ENCODE measurements around the gene TMEM223. TPM values are rescaled to one million over a fixed set of nuclear protein-coding genes. Genes with fewer than 3 reads are reported as not detected.

TMEM223 gene
- total and polyA plus RNA-seq, 9 of the 15 experiments (the other 6 are each of a cell fraction or from before 2014, with no cell fraction given), result 5.9 to 34.5 (median 19.6) TPM

DNA sequence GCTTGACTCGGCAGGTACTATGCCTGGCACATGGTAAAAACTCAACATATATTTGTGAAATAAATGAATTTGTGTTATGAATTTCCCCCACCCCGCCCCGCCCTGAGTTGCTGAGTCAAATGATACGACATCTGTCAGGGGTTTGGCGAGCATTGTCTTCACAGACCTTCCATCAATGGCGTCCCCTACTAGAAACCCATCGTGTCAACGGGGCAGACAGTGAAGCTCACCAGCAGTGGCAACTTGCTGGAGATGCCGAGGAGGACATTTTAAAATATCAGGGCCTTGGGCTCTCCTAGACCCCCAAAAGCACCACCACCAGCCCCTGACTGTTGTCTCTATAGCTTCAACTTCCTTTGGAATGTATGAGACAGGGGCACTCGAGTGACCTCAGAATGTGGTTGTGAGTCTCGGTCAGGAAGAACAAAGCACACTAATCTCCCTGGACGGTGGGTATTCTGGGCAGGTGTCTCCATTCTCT lies 14.2 kb upstream of the TMEM223 start (continued):
- TF ChIP-seq SOX6 (IDR thresholded peaks at IDR 0.05) (no peak), ATF1 (CRISPR knock-in tag; IDR thresholded peaks at IDR 0.05) (no peak), ATF1 (tag; IDR thresholded peaks at IDR 0.05) (no peak), ETV6 (IDR thresholded peaks at IDR 0.05; ENCODE audit: borderline replicate concordance in 1 of 2, low read depth in 2 of 2, low read length in 1 of 2) (no peak), ETV6 (CRISPR knock-in tag; IDR thresholded peaks at IDR 0.05; ENCODE audit: borderline replicate concordance) (no peak), ZFP30 (CRISPR knock-in tag; IDR thresholded peaks at IDR 0.05; ENCODE audit: borderline replicate concordance) (no peak), KDM1A (IDR thresholded peaks at IDR 0.05) (peak in 1 of 2 experiments; percentile 35; a peak in 3 of 4 replicates), BRD9 (IDR thresholded peaks at IDR 0.05; ENCODE audit: low read depth, partially characterized antibody) (no peak), KDM2B (CRISPR knock-in tag; IDR thresholded peaks at IDR 0.05) (no peak), PRPF4 (IDR thresholded peaks at IDR 0.05; ENCODE audit: insufficient read depth, low read depth, low read length, poor library complexity, severe bottlenecking) (no peak), CEBPB (tag; IDR thresholded peaks at IDR 0.05) (no peak), POLR2A (conservative IDR thresholded peaks at IDR 0.05) (no peak), ZNF23 (CRISPR knock-in tag; IDR thresholded peaks at IDR 0.05) (no peak), SIN3B (IDR thresholded peaks at IDR 0.05; ENCODE audit: low read depth) (no peak), CREM (IDR thresholded peaks at IDR 0.05; ENCODE audit: low read depth) (no peak), ZNF778 (CRISPR knock-in tag; IDR thresholded peaks at IDR 0.05) (no peak), CUX1 (CRISPR knock-in tag; IDR thresholded peaks at IDR 0.05) (no peak), ZNF24 (IDR thresholded peaks at IDR 0.05) (no peak), ZNF146 (CRISPR knock-in tag; IDR thresholded peaks at IDR 0.05; ENCODE audit: unreplicated experiment) (no peak), ZNF444 (CRISPR knock-in tag; IDR thresholded peaks at IDR 0.05) (no peak), ESRRA (IDR thresholded peaks at IDR 0.05; ENCODE audit: borderline replicate concordance, low read depth) (no peak), SPI1 (IDR thresholded peaks at IDR 0.05; ENCODE audit: borderline replicate concordance, low read depth, low read length) (no peak), TAF1 (IDR thresholded peaks at IDR 0.05; ENCODE audit: control insufficient read depth, extremely low read depth, insufficient read depth, low read length, severe bottlenecking) (no peak)
- TF ChIP-seq, protein P1, sequence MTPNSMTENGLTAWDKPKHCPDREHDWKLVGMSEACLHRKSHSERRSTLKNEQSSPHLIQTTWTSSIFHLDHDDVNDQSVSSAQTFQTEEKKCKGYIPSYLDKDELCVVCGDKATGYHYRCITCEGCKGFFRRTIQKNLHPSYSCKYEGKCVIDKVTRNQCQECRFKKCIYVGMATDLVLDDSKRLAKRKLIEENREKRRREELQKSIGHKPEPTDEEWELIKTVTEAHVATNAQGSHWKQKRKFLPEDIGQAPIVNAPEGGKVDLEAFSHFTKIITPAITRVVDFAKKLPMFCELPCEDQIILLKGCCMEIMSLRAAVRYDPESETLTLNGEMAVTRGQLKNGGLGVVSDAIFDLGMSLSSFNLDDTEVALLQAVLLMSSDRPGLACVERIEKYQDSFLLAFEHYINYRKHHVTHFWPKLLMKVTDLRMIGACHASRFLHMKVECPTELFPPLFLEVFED (CRISPR knock-in tag; conservative IDR thresholded peaks at IDR 0.05), result no peak
- TF ChIP-seq, protein P2, sequence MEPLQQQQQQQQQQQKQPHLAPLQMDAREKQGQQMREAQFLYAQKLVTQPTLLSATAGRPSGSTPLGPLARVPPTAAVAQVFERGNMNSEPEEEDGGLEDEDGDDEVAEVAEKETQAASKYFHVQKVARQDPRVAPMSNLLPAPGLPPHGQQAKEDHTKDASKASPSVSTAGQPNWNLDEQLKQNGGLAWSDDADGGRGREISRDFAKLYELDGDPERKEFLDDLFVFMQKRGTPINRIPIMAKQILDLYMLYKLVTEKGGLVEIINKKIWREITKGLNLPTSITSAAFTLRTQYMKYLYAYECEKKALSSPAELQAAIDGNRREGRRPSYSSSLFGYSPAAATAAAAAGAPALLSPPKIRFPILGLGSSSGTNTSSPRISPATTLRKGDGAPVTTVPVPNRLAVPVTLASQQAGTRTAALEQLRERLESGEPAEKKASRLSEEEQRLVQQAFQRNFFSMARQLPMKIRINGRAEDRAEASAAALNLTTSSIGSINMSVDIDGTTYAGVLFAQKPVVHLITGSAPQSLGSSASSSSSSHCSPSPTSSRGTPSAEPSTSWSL (CRISPR knock-in tag; IDR thresholded peaks at IDR 0.05; ENCODE audit: borderline replicate concordance), result no peak

All from K562 (cell line).